GM18858 (cell line): ENCODE data around the gene DCC.
A peak's percentile ranks its signal among the peaks of the same experiment; 100 is the strongest.

Experiments
- ATAC-seq: cut with Tn5 transposase; IDR thresholded peaks from one replicate; pipeline ENCODE4 v1.9.1; 2021; ENCODE audit not compliant: unreplicated experiment

The DCC gene

GRCh38 chr18:53544917-53545316 is 1204.9 kb downstream of the DCC start:
- no peak for ATAC-seq

GRCh38 chr18:53551868-53552426 is 1212.0 kb downstream of the DCC start:
- ATAC-seq = no peak

- ATAC-seq = no peak
Observed at GRCh38 chr18:53553030-53553429, 1213.0 kb downstream of the DCC start.

GRCh38 chr18:53556450-53556849 is 1216.5 kb downstream of the DCC start:
- ATAC-seq = no peak

- no peak for ATAC-seq
Observed at GRCh38 chr18:53560546-53560945, 1220.5 kb downstream of the DCC start.

- ATAC-seq = no peak
Observed at GRCh38 chr18:53566626-53567025, 1226.6 kb downstream of the DCC start.

- ATAC-seq = peak; percentile 67
Observed at GRCh38 chr18:53567929-53568574, 1228.1 kb downstream of the DCC start.
